Fibroblast of peridontal ligament (primary cell): ENCODE measurements around the gene ZIC2.

Experiments used
- DNase-seq: peaks from one replicate; pipeline ENCODE4 v3.0.0-alpha.2; 2010; ENCODE audit errors: extremely low read depth

ZIC2 gene

GRCh38 chr13:99986741-99987140 is 5.2 kb downstream of the ZIC2 start:
- DNase-seq, result no peak

GRCh38 chr13:99987154-99988019 is 5.8 kb downstream of the ZIC2 start:
- no peak for DNase-seq

- DNase-seq, result no peak
Observed at GRCh38 chr13:99988529-99989275, 7.1 kb downstream of the ZIC2 start.

GRCh38 chr13:99989276-99990125 is 7.9 kb downstream of the ZIC2 start:
- DNase-seq, result no peak

GRCh38 chr13:99990126-99990977 is 8.8 kb downstream of the ZIC2 start:
- DNase-seq, result no peak

- DNase-seq, result no peak
Observed at GRCh38 chr13:99991013-99991827, 9.6 kb downstream of the ZIC2 start.

GRCh38 chr13:99991828-99992775 is 10.5 kb downstream of the ZIC2 start:
- no peak for DNase-seq

GRCh38 chr13:99992949-99993351 is 11.4 kb downstream of the ZIC2 start:
- no peak for DNase-seq

- DNase-seq, result no peak
Observed at GRCh38 chr13:99993660-99994637, 12.4 kb downstream of the ZIC2 start.

GRCh38 chr13:99994638-99995020 is 13.0 kb downstream of the ZIC2 start:
- no peak for DNase-seq

GRCh38 chr13:99995104-99995588 is 13.6 kb downstream of the ZIC2 start:
- DNase-seq, result no peak

GRCh38 chr13:99995589-99996380 is 14.2 kb downstream of the ZIC2 start:
- DNase-seq, result peak; percentile 38

- DNase-seq, result no peak
Observed at GRCh38 chr13:99996381-99996973, 14.9 kb downstream of the ZIC2 start.

GRCh38 chr13:99997702-99998214 is 16.2 kb downstream of the ZIC2 start:
- no peak for DNase-seq

- no peak for DNase-seq
Observed at GRCh38 chr13:99998261-99998660, 16.7 kb downstream of the ZIC2 start.

- DNase-seq, result no peak
Observed at GRCh38 chr13:100014621-100015020, 33.0 kb downstream of the ZIC2 start.
